ENCODE results near the gene FAM25A.
"Not testable (repeated sequence)": the region's sequence is repeated elsewhere in the genome, so short reads cannot be mapped to it uniquely, and the experiment has no call there.

The FAM25A gene

GRCh38 chr10:87020056-87020455, at the start of gene FAM25A:
FAM25A (plus strand) TSS chr10:87020294; CDS start chr10:87020325, 31 bp downstream.
- not testable (repeated sequence) for DNase-seq (ENCODE audit: low read depth in 3 of 3)

DNA sequence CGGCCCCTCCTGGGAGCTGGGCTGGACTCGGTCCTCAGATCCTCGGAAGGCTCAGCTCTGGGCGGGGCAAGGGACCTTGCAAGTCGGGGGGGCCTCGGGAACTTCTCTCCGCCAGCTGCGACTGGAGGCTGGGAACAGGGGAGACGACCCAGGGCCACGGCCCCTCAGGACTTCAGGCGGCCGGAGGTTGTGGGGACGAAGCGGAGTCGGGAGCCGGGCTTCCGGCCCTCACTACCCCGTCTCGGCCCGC, 49.2 kb upstream of the FAM25A start:
- no peak for DNase-seq (ENCODE audit: low read depth in 3 of 3)

DNA sequence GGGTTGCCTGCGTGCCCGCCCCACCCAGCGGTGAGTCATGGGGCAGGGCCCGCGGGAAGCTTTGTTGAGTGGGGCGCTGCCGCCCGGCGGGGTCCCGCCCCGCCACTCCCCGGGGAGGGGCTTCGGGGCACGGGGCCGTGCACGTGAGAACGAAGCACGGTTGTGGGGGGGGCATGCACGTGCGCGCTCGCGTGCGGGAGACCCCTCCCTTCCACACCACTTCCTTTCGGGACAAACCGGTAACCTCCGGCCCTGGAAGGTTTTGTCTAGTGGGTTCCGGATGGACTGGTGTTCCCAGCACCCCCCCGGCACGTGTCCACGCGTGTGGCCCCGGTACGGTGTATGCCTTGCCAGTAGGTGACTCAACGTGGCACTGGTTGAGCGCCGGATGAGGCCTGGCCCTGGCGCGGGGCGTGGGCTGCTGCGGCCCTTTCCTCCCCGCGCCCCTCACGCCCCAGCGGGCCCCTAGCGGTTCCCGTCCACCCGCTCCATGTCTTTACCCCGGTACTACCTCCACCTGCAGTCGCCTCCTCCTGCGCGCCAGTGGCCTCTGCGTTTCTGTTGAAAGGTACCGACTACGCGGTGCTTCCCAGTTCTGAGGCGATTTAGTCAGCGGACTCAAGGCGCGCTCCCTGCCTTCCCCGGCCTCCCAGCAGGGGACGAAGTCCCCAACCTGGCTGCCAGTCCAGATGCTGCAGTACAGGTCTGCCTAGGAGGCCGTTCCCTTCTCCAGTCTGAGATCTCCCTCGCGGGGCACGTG, 48.7 kb upstream of the FAM25A start:
- DNase-seq (ENCODE audit: low read depth in 3 of 3): peak; percentile 69 to 79 (median 69)

DNA sequence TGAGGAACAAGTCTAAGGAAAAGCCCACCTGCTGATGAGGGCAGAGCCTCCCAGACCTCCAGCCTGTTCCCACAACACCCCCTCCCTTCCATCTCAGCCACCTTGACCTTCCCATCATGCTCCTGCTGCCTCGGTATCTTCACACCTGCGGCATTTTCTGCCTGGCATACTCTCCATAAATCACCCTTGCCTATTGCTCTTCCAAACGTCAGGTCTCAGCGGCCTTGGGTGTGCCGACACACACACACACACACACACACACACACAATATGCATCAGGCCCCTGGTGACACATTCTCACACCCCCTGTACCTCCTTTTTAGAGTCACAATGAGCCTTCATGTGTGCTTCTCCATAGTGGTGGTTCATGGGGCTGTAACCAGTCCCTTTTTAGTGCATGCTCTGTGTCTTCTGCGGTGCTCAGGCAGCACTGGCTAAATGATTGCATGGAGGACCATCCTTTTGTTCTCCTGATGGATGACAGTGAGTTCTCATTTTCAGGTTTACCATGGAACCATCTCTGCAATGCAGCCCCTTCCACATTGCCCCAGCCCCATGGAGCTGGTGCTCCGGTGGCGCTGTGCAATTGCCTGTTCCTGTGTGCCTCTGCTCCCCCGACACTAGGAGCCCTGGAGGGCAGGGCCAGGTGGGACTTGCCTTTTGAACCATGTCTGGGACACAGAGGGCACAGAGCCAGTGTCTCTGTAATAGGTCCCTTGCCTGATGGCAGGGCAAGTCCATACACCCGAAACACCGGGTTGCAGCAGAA, 47.3 kb upstream of the FAM25A start:
- no peak for DNase-seq (ENCODE audit: low read depth in 3 of 3)

DNA sequence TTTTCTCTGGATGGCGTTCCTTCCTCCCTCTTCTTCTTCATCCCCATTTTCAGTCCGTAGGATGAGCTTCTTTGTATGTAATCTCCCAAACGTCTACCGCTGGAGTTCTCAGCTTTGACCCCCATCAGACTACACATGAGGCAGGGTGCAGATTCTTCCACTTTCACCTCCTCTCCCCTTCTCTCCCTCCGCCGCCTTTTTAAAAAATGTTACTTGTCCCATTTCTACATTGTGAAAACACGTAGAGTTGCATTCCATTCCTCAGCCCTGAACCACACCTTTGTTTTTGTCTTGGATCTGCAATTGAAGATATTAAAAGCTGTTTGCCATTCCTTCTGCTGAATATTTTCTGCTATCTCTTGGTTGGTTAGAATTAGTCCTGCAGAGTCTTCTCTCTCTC, 45.6 kb upstream of the FAM25A start:
- no peak for DNase-seq (ENCODE audit: low read depth in 3 of 3)

DNA sequence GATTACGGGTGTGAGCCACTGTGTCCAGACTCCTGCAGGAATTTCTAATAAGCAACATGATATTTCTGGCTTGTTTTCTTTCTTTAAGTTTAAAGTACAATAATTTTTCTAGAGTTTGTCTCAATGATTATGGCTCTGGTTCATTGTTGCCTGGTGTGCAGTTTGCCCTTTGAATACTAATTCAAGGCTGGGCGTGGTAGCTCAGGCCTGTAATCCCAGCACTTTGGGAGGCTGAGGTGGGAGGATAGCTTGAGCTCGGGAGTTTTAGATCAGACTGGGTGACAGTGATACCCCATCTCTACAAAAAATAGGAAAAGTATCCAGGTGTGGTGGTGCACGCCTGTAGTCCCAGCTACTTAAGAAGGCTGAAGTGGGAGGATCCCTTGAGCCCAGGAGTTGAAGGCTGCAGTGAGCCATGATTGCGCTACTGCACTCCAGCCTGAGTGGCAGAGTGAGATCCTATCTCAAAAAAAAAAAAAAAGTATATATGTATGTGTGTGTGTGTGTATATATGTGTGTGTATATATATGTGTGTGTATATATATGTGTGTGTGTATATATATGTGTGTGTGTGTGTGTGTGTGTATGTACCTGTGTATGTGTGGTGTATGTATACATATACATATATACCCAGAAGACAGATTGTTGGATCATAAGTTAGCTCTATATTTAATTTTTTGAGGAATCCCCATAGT, 43.6 kb upstream of the FAM25A start:
- DNase-seq (ENCODE audit: low read depth in 3 of 3): no peak

DNA sequence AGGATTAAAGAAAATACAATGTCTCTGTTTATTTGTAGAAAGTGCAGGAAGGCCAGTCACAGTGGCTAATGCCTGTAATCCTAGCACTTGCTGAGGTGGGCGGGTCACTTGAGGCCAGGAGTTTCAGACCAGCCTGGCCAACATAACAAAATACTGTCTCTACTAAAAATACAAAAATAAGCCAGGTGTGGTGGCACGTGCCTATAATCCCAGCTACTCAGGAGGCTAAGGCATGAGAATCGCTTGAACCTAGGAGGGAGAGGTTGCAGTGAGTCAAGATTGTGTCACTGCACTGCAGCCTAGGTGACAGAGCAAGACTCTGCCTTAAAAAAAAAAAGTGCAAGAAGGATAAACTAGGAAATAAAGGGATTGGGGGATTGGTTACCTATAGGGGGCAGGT, 41.6 kb upstream of the FAM25A start:
- not testable (repeated sequence) for DNase-seq (ENCODE audit: low read depth in 3 of 3)

DNA sequence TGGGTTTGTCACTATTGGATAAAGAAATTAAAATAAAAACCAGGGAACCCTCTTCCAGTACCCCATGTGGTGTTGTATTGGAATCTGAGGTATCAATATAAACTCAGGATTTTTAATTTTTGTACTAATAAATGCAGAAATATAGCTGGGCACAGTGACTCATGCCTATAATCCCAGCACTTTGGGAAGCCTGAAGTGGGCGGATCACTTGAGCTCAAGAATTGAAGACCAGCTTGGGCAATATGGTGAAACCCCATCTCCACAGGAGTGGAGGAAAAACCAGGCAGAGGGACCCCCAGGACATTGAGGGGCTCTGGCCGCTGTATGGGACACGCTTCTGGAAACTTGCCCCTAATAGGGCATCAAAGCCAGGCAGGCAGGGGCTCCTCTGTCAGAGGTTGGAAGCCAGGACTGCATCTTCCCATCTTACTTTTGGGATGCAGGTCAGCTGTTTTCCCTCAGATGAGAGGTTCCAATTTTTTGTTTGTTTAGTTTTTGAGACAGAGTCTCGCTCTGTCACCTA, 40.7 kb upstream of the FAM25A start:
- DNase-seq (ENCODE audit: low read depth in 3 of 3): no peak

- DNase-seq (ENCODE audit: low read depth in 3 of 3): no peak
Observed at GRCh38 chr10:86979977-86980448, 40.1 kb upstream of the FAM25A start.

- DNase-seq (ENCODE audit: low read depth in 3 of 3): not testable (repeated sequence)
Observed at GRCh38 chr10:86981020-86981419, 39.1 kb upstream of the FAM25A start.

- no peak for DNase-seq (ENCODE audit: low read depth in 3 of 3)
Observed at GRCh38 chr10:86981716-86982115, 38.4 kb upstream of the FAM25A start.

- DNase-seq (ENCODE audit: low read depth in 3 of 3): not testable (repeated sequence)
Observed at GRCh38 chr10:86984498-86984897, 35.6 kb upstream of the FAM25A start.

DNA sequence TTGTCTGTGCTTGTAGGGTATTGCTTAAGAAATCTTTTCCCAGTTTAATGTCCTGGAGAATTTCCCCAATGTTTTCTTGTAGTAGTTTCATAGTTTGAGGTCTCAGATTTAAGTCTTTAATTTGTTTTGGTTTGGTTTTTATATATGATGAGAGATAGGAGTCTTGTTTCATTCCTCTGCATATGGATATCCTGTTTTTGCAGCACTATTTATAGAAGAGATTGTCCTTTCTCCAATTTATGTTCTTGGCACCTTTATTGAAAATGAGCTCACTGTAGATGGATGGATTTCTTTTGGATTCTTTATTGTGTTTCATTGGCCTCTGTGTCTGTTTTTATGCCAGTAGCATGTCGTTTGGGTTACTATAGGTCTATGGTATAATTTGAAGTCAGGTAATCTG, 31.6 kb upstream of the FAM25A start:
- no peak for DNase-seq (ENCODE audit: low read depth in 3 of 3)

DNA sequence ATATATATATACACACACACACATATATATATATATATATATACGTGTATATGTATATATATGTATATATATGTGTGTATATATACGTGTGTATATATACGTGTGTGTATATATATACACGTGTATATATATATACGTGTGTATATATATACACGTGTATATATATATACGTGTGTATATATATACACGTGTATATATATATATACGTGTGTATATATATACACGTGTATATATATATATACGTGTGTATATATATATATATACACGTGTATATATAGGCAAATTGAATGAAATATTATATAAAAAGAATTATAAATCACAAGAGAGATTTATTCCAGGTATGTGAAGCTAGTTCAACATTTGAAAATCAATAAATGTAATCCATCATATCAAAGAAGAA, 28.7 kb upstream of the FAM25A start:
- not testable (repeated sequence) for DNase-seq (ENCODE audit: low read depth in 3 of 3)

GRCh38 chr10:86992456-86992855, 27.6 kb upstream of the FAM25A start:
- DNase-seq (ENCODE audit: low read depth in 3 of 3): no peak

GRCh38 chr10:86992929-86993328, 27.2 kb upstream of the FAM25A start:
- DNase-seq (ENCODE audit: low read depth in 3 of 3): no peak

GRCh38 chr10:86999802-87000403, 20.2 kb upstream of the FAM25A start:
- not testable (repeated sequence) for DNase-seq (ENCODE audit: low read depth in 3 of 3)

GRCh38 chr10:87000491-87000890, 19.6 kb upstream of the FAM25A start:
- DNase-seq (ENCODE audit: low read depth in 3 of 3): no peak

DNA sequence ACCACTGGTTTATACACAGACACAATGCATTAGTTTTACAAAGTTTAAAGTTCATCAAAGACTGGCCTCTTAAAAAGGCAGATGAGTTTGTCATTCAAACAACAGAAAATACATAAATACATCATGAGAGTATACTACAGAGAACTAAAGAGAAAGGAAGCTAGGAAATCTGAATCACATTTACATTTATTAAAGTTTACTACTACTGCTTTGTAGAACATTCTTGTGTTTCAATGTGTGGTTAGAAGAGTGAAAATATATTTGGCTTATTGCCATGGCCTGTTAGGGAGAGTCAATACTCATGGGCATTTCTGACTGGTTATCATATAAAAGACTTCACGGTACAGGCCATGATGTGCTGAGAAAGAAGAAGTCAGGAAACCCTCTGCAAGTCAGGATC, 13.0 kb upstream of the FAM25A start:
- DNase-seq (ENCODE audit: low read depth in 3 of 3): not testable (repeated sequence)

DNA sequence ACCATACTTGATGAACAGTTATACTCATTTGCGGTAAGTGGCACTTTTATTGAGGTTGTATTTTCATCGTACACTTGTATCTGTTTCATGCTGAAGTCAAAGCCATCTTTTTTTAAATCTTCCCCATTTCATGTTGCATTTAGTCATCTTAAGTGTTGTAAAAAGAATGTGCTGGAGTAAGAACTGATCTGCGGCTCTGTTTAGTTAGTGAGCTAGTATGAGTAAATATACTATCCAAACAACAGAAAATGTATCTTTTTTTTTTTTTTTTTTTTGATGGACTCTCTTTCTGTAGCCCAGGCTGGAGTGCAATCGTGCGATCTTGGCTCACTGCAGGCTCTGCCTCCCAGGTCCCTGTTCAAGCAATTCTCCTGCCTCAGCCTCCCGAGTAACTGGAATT, 12.4 kb upstream of the FAM25A start:
- not testable (repeated sequence) for DNase-seq (ENCODE audit: low read depth in 3 of 3)

- not testable (repeated sequence) for DNase-seq (ENCODE audit: low read depth in 3 of 3)
Observed at GRCh38 chr10:87008303-87008702, 11.8 kb upstream of the FAM25A start.

DNA sequence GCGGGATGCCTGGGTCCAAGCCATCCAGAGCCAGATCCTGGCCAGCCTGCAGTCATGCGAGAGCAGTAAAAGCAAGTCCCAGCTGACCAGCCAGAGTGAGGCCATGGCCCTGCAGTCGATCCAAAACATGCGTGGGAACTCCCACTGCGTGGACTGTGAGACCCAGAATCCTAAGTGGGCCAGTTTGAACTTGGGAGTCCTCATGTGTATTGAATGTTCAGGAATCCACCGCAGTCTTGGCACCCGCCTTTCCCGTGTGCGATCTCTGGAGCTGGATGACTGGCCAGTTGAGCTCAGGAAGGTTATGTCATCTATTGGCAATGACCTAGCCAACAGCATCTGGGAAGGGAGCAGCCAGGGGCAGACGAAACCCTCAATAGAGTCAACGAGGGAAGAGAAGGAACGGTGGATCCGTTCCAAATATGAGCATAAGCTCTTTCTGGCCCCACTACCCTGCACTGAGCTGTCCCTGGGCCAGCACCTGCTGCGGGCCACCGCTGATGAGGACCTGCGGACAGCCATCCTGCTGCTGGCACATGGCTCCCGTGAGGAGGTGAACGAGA, 10.9 kb upstream of the FAM25A start:
- not testable (repeated sequence) for DNase-seq (ENCODE audit: low read depth in 3 of 3)
